Neural progenitor cell (in vitro differentiated cells): ENCODE results near the gene FFAR3. TPM values are rescaled to one million over a fixed set of nuclear protein-coding genes. Genes with fewer than 3 reads are reported as not detected.

Experiments used
- DNase-seq: peaks from one replicate; pipeline ENCODE4 v3.0.0-alpha.2; 2016; ENCODE audit warnings: low spot score
- H2AFZ ChIP-seq: fragments of 200-600 bp; sonication (generic); replicated peaks from 2 replicates; pipeline ENCODE4 v1.6.1; 2016; ENCODE audit warnings: antibody characterized with exemption
- H3F3A ChIP-seq: fragments of 200-600 bp; sonication (generic); 2 replicates; pipeline ENCODE4 v1.6.1; 2016; ENCODE audit warnings: antibody characterized with exemption, low read depth
- H3K27ac ChIP-seq: fragments of 200-600 bp; sonication (generic); 2 replicates; pipeline ENCODE4 v1.5.1; 2016; ENCODE audit warnings: mild to moderate bottlenecking
- H3K27me3 ChIP-seq: fragments of 200-600 bp; sonication (generic); 2 replicates; pipeline ENCODE4 v1.6.1; 2016; ENCODE audit warnings: mild to moderate bottlenecking, moderate library complexity
- H3K36me3 ChIP-seq: fragments of 200-600 bp; sonication (generic); 2 replicates; pipeline ENCODE4 v1.5.1; 2016
- H3K4me1 ChIP-seq: fragments of 200-600 bp; sonication (generic); 2 replicates; pipeline ENCODE4 v1.6.1; 2016; ENCODE audit warnings: mixed run types
- H3K4me2 ChIP-seq: fragments of 200-600 bp; sonication (generic); 2 replicates; pipeline ENCODE4 v1.6.1; 2016
- H3K4me3 ChIP-seq: fragments of 200-600 bp; sonication (generic); 2 replicates; pipeline ENCODE4 v1.5.1; 2016
- H3K79me2 ChIP-seq: fragments of 200-600 bp; sonication (generic); 2 replicates; pipeline ENCODE4 v1.6.1; 2016; ENCODE audit warnings: low read depth
- H3K9ac ChIP-seq: fragments of 200-600 bp; sonication (generic); 2 replicates; pipeline ENCODE4 v1.6.1; 2016
- H3K9me3 ChIP-seq: fragments of 200-600 bp; sonication (generic); 2 replicates; pipeline ENCODE4 v1.5.1; 2016; ENCODE audit warnings: low read depth
- H4K20me1 ChIP-seq: fragments of 200-600 bp; sonication (generic); 2 replicates; pipeline ENCODE4 v1.6.1; 2016; ENCODE audit warnings: low read depth
- H3K27ac Mint-ChIP-seq: 3 replicates; pipeline ENCODE4 v1.8.0; 2021; ENCODE audit warnings: mixed read lengths
- H3K27me3 Mint-ChIP-seq: 2 replicates; pipeline ENCODE4 v1.8.0; 2022; ENCODE audit warnings: low read depth, mild to moderate bottlenecking, inconsistent platforms, moderate library complexity, mixed read lengths; ENCODE audit not compliant: insufficient read depth
- H3K36me3 Mint-ChIP-seq: 3 replicates; pipeline ENCODE4 v1.8.0; 2021; ENCODE audit warnings: mixed read lengths
- H3K4me1 Mint-ChIP-seq: 3 replicates; pipeline ENCODE4 v1.8.0; 2021; ENCODE audit warnings: mixed read lengths
- H3K4me3 Mint-ChIP-seq: 3 replicates; pipeline ENCODE4 v1.8.0; 2021; ENCODE audit warnings: mild to moderate bottlenecking, moderate library complexity, mixed read lengths
- H3K9me3 Mint-ChIP-seq: 3 replicates; pipeline ENCODE4 v1.8.0; 2020; ENCODE audit warnings: mixed read lengths
- CTCF ChIP-seq: fragments of 200-600 bp; sonication (generic); IDR thresholded peaks from 2 replicates; pipeline ENCODE4 v1.5.1; 2017; ENCODE audit warnings: antibody characterized with exemption, mild to moderate bottlenecking
- EZH2 ChIP-seq: fragments of 200-600 bp; sonication (generic); IDR thresholded peaks from 2 replicates; pipeline ENCODE4 v1.6.1; 2017; ENCODE audit warnings: antibody characterized with exemption, mild to moderate bottlenecking, moderate library complexity
- EZH2phosphoT487 ChIP-seq: fragments of 200-600 bp; sonication (generic); IDR thresholded peaks from 2 replicates; pipeline ENCODE4 v1.6.1; 2017; ENCODE audit warnings: antibody characterized with exemption
- microRNA-seq: library from miRNA; unstranded; fragments of <30 nt; microRNA quantifications from one replicate; pipeline ENCODE4, GENCODE V29; 2016
- total RNA-seq: library from RNA; depleted of rRNA; stranded (reverse); fragments of >200 nt; gene quantifications from 2 replicates; pipeline ENCODE4 v1.2.3, GENCODE V29; 2015; ENCODE audit warnings: low replicate concordance

The FFAR3 gene
- total RNA-seq, 1 donor from 2014 or later, result not detected

- Histone ChIP-seq H3K4me3 (no peak overlapping the region), H3K79me2 (no peaks in the 10 kb centered on the region), H3K4me1 (no peaks in the 10 kb centered on the region), H3K9ac (no peak overlapping the region), H3K4me2 (no peak overlapping the region), H3K27me3 (no peaks in the 10 kb centered on the region), H3K27ac (no peak overlapping the region), H3K36me3 (no peaks in the 10 kb centered on the region), H2AFZ (no peak overlapping the region), H3K9me3 (no peaks in the 10 kb centered on the region), H4K20me1 (no peaks in the 10 kb centered on the region), H3F3A (no peaks in the 10 kb centered on the region)
- peaks cover 8% of the 10 kb centered on the region for H3K9me3 Mint-ChIP-seq
- H3K27me3 Mint-ChIP-seq, result peaks cover 3% of the 10 kb centered on the region
- no peak overlapping the region for H3K4me3 Mint-ChIP-seq
- no peaks in the 10 kb centered on the region for H3K36me3 Mint-ChIP-seq
- H3K4me1 Mint-ChIP-seq, result peaks cover 4% of the 10 kb centered on the region
- no peak for DNase-seq
- no peak for TF ChIP-seq EZH2
- no peak for TF ChIP-seq EZH2phosphoT487
- TF ChIP-seq CTCF, result no peak
- H3K27ac Mint-ChIP-seq, result no peak overlapping the region
These were observed 50.3 kb downstream of the FFAR3 start for GRCh38 chr19:35408284-35409171.

- DNase-seq, result no peak
- no peaks in the 10 kb centered on the region for H3K36me3 ChIP-seq
- H3K27me3 ChIP-seq, result no peaks in the 10 kb centered on the region
- no peaks in the 10 kb centered on the region for H3F3A ChIP-seq
- no peaks in the 10 kb centered on the region for H3K9me3 ChIP-seq
- H3K27ac ChIP-seq, result no peak overlapping the region
- Mint-ChIP-seq H3K9me3 (peaks cover 8% of the 10 kb centered on the region), H3K27ac (no peak overlapping the region), H3K36me3 (no peaks in the 10 kb centered on the region), H3K4me3 (no peak overlapping the region), H3K4me1 (peaks cover 4% of the 10 kb centered on the region), H3K27me3 (peaks cover 3% of the 10 kb centered on the region)
- H3K4me2 ChIP-seq, result no peak overlapping the region
- H3K79me2 ChIP-seq, result no peaks in the 10 kb centered on the region
- no peak overlapping the region for H3K4me3 ChIP-seq
- H2AFZ ChIP-seq, result no peak overlapping the region
- H4K20me1 ChIP-seq, result no peaks in the 10 kb centered on the region
- no peaks in the 10 kb centered on the region for H3K4me1 ChIP-seq
- H3K9ac ChIP-seq, result no peak overlapping the region
- no peak for TF ChIP-seq EZH2
- TF ChIP-seq EZH2phosphoT487, result no peak
- TF ChIP-seq CTCF, result no peak
These were observed 50.9 kb downstream of the FFAR3 start for GRCh38 chr19:35409191-35409590.

Small RNA genes lying within 50 kb of the gene (microRNA-seq; reads per million reads assigned to microRNA genes)
- gene MIR5196, result not detected

Other genes with a start within 250 kb of the FFAR3 start
- gene FXYD3, start 242.6 kb upstream of the FFAR3 start, total RNA-seq, result not detected in 2 replicates
- gene LGI4, start 223.4 kb upstream of the FFAR3 start, total RNA-seq, result 0.81 TPM in 1 of 2 replicates, not detected in the other
- gene FXYD1, start 219.6 kb upstream of the FFAR3 start, total RNA-seq, result 0.46 TPM in 1 of 2 replicates, not detected in the other
- 0.13 and 0.56 TPM in 2 replicates for gene FXYD7, start 215.2 kb upstream of the FFAR3 start, total RNA-seq
- 7.8 and 11.6 TPM in 2 replicates for gene FXYD5, start 203.7 kb upstream of the FFAR3 start, total RNA-seq
- gene FAM187B, start 129.7 kb upstream of the FFAR3 start, total RNA-seq, result 0.19 TPM in 1 of 2 replicates, not detected in the other
- gene LSR, start 109.5 kb upstream of the FFAR3 start, total RNA-seq, result 27.1 and 78.4 TPM in 2 replicates
- 46.8 and 88.7 TPM in 2 replicates for gene USF2, start 89.5 kb upstream of the FFAR3 start, total RNA-seq
- 0.30 TPM in 1 of 2 replicates, not detected in the other for gene HAMP, start 75.9 kb upstream of the FFAR3 start, total RNA-seq
- gene MAG, start 66.3 kb upstream of the FFAR3 start, total RNA-seq, result not detected in 2 replicates
- gene CD22, start 29.3 kb upstream of the FFAR3 start, total RNA-seq, result 0.62 TPM in 1 of 2 replicates, not detected in the other
- 0.06 TPM in 1 of 2 replicates, not detected in the other for gene FFAR1, start 10.6 kb upstream of the FFAR3 start, total RNA-seq
- not detected in 2 replicates for gene GPR42, start 12.6 kb downstream of the FFAR3 start, total RNA-seq
- not detected in 2 replicates for gene FFAR2, start 89.8 kb downstream of the FFAR3 start, total RNA-seq
- gene KRTDAP, start 132.0 kb downstream of the FFAR3 start, total RNA-seq, result not detected in 2 replicates
- 175 and 208 TPM in 2 replicates for gene DMKN, start 155.2 kb downstream of the FFAR3 start, total RNA-seq
- gene SBSN, start 169.9 kb downstream of the FFAR3 start, total RNA-seq, result not detected in 2 replicates
- gene GAPDHS, start 175.0 kb downstream of the FFAR3 start, total RNA-seq, result not detected in 2 replicates
- gene TMEM147, start 187.2 kb downstream of the FFAR3 start, total RNA-seq, result 57.8 and 81.7 TPM in 2 replicates
- gene ATP4A, start 205.2 kb downstream of the FFAR3 start, total RNA-seq, result 0.12 TPM in 1 of 2 replicates, not detected in the other
- 0.34 TPM in 1 of 2 replicates, not detected in the other for gene PMIS2, start 227.7 kb downstream of the FFAR3 start, total RNA-seq